Skeletal muscle cell (primary cell): ENCODE results near the gene COL1A2.

Experiments
- DNase-seq: peaks from one replicate; pipeline ENCODE4 v3.0.0-alpha.2; 2010; ENCODE audit warnings: low read depth
- H3K4me3 ChIP-seq: 2 replicates; pipeline ENCODE4 v1.5.1; 2011; ENCODE audit warnings: low read depth, mild to moderate bottlenecking, control low read depth, low read length, moderate library complexity

COL1A2 gene

GRCh38 chr7:94429153-94429552 lies 34.5 kb downstream of the COL1A2 start:
- no peak for DNase-seq

GRCh38 chr7:94431176-94431575 lies 36.5 kb downstream of the COL1A2 start:
- H3K4me3 ChIP-seq: no peak overlapping the region
- DNase-seq: no peak

More at GRCh38 chr7:94429153-94429552, 34.5 kb downstream of the COL1A2 start:
- H3K4me3 ChIP-seq: no peak overlapping the region

GRCh38 chr7:94431619-94432280 lies 37.1 kb downstream of the COL1A2 start:
- no peak for DNase-seq
- no peak overlapping the region for H3K4me3 ChIP-seq

GRCh38 chr7:94432281-94432670 lies 37.6 kb downstream of the COL1A2 start:
- no peak for DNase-seq

GRCh38 chr7:94432817-94433216 lies 38.1 kb downstream of the COL1A2 start:
- DNase-seq: no peak
- H3K4me3 ChIP-seq: no peak overlapping the region

More at GRCh38 chr7:94432281-94432670, 37.6 kb downstream of the COL1A2 start:
- no peak overlapping the region for H3K4me3 ChIP-seq

GRCh38 chr7:94433224-94433623 lies 38.5 kb downstream of the COL1A2 start:
- DNase-seq: no peak

GRCh38 chr7:94434042-94434441 lies 39.3 kb downstream of the COL1A2 start:
- no peak overlapping the region for H3K4me3 ChIP-seq
- DNase-seq: no peak

More at GRCh38 chr7:94433224-94433623, 38.5 kb downstream of the COL1A2 start:
- no peak overlapping the region for H3K4me3 ChIP-seq

GRCh38 chr7:94436018-94436604 lies 41.4 kb downstream of the COL1A2 start:
- no peak overlapping the region for H3K4me3 ChIP-seq
- no peak for DNase-seq

GRCh38 chr7:94436700-94437099 lies 42.0 kb downstream of the COL1A2 start:
- no peak overlapping the region for H3K4me3 ChIP-seq
- DNase-seq: no peak

GRCh38 chr7:94439893-94440381 lies 45.2 kb downstream of the COL1A2 start:
- no peak overlapping the region for H3K4me3 ChIP-seq
- DNase-seq: no peak

- no peak overlapping the region for H3K4me3 ChIP-seq
- no peak for DNase-seq
These were observed 45.9 kb downstream of the COL1A2 start for GRCh38 chr7:94440451-94441039.

- H3K4me3 ChIP-seq: no peak overlapping the region
- DNase-seq: no peak
These were observed 46.4 kb downstream of the COL1A2 start for GRCh38 chr7:94441138-94441537.

GRCh38 chr7:94442639-94443038 lies 47.9 kb downstream of the COL1A2 start:
- no peak overlapping the region for H3K4me3 ChIP-seq
- no peak for DNase-seq

- no peak overlapping the region for H3K4me3 ChIP-seq
- DNase-seq: no peak
These were observed 50.1 kb downstream of the COL1A2 start for GRCh38 chr7:94444813-94445212.

- H3K4me3 ChIP-seq: no peak overlapping the region
- no peak for DNase-seq
These were observed 51.0 kb downstream of the COL1A2 start for GRCh38 chr7:94445696-94446194.

GRCh38 chr7:94446308-94446707 lies 51.6 kb downstream of the COL1A2 start:
- no peak for DNase-seq

GRCh38 chr7:94449151-94449725 lies 54.5 kb downstream of the COL1A2 start:
- no peak overlapping the region for H3K4me3 ChIP-seq
- DNase-seq: peak; percentile 24

More at GRCh38 chr7:94446308-94446707, 51.6 kb downstream of the COL1A2 start:
- H3K4me3 ChIP-seq: no peak overlapping the region

GRCh38 chr7:94450044-94450697 lies 55.5 kb downstream of the COL1A2 start:
- H3K4me3 ChIP-seq: no peak overlapping the region
- no peak for DNase-seq

- DNase-seq: no peak
- no peak overlapping the region for H3K4me3 ChIP-seq
These were observed 56.5 kb downstream of the COL1A2 start for GRCh38 chr7:94451187-94451586.

- DNase-seq: no peak
- no peak overlapping the region for H3K4me3 ChIP-seq
These were observed 57.5 kb downstream of the COL1A2 start for GRCh38 chr7:94452239-94452638.
